OCI-LY3 (cell line): ENCODE results near the gene UNCX.

Source experiments
- H2AFZ ChIP-seq: fragments of 200-600, 300-600 bp; shearing (Covaris generic); 2 replicates; pipeline ENCODE4 v1.6.0; 2014; ENCODE audit warnings: antibody characterized with exemption, low read depth, low read length
- H3K27ac ChIP-seq: fragments of 200-600, 300-600 bp; sonication (generic); 2 replicates; pipeline ENCODE4 v1.5.1; 2014; ENCODE audit warnings: mild to moderate bottlenecking, low read length, moderate library complexity, mixed read lengths
- H3K27me3 ChIP-seq: fragments of 200-600, 300-600 bp; sonication (generic); 2 replicates; pipeline ENCODE4 v1.6.1; 2014; ENCODE audit warnings: low read depth, low read length, mixed read lengths
- H3K36me3 ChIP-seq: fragments of 200-600, 300-600 bp; sonication (generic); replicated peaks from 2 replicates; pipeline ENCODE3; 2014; ENCODE audit warnings: low read depth, low read length, mixed read lengths
- H3K4me1 ChIP-seq: fragments of 300-600, 200-600 bp; sonication (generic); 2 replicates; pipeline ENCODE4 v1.6.1; 2014; ENCODE audit warnings: low read length, mixed read lengths
- H3K4me2 ChIP-seq: fragments of 200-600, 300-600 bp; sonication (generic); 2 replicates; pipeline ENCODE4 v1.6.1; 2014; ENCODE audit warnings: low read length, mixed read lengths
- H3K4me3 ChIP-seq: fragments of 300-600, 200-600 bp; sonication (generic); 2 replicates; pipeline ENCODE4 v1.5.1; 2014; ENCODE audit warnings: antibody characterized with exemption, mild to moderate bottlenecking, low read length, moderate library complexity
- H3K79me2 ChIP-seq: fragments of 300-600, 200-600 bp; shearing (Covaris generic); 2 replicates; pipeline ENCODE4 v1.6.1; 2014; ENCODE audit warnings: mild to moderate bottlenecking, low read length, mixed read lengths
- H3K9ac ChIP-seq: fragments of 300-600, 200-600 bp; shearing (Covaris generic); 2 replicates; pipeline ENCODE4 v1.6.0; 2014; ENCODE audit warnings: mild to moderate bottlenecking, low read length, moderate library complexity
- H3K9me3 ChIP-seq: fragments of 200-600, 300-600 bp; shearing (Covaris generic); 2 replicates; pipeline ENCODE4 v1.6.1; 2014; ENCODE audit warnings: low read length, mixed read lengths; ENCODE audit not compliant: insufficient read depth
- H4K20me1 ChIP-seq: fragments of 200-600, 300-600 bp; sonication (generic); 2 replicates; pipeline ENCODE4 v1.6.1; 2016; ENCODE audit warnings: low read length, mixed read lengths; ENCODE audit not compliant: insufficient read depth
- EZH2phosphoT487 ChIP-seq: fragments of 200-600 bp; shearing (Covaris generic); IDR thresholded peaks from 2 replicates; pipeline ENCODE4 v1.6.1; 2018; ENCODE audit warnings: antibody characterized with exemption, mixed run types, low read depth
- TF ChIP-seq, protein P1 (sequence below): fragments of 200-600, 300-600 bp; sonication (generic); IDR thresholded peaks from 2 replicates; pipeline ENCODE4 v1.5.1; 2014; ENCODE audit warnings: antibody characterized with exemption, low read length, low read depth

The UNCX gene

GRCh38 chr7:1214516-1214915 is 18.2 kb upstream of the UNCX start:
- no peaks in the 10 kb centered on the region for H3K27me3 ChIP-seq
- H3K4me2 ChIP-seq = no peak overlapping the region

GRCh38 chr7:1218541-1219165 is 14.0 kb upstream of the UNCX start:
- H3K36me3 ChIP-seq = no peaks in the 10 kb centered on the region
- H3K27me3 ChIP-seq = no peaks in the 10 kb centered on the region
- H3K4me2 ChIP-seq = no peak overlapping the region
- TF ChIP-seq EZH2phosphoT487 = no peak
- TF ChIP-seq, protein P1, sequence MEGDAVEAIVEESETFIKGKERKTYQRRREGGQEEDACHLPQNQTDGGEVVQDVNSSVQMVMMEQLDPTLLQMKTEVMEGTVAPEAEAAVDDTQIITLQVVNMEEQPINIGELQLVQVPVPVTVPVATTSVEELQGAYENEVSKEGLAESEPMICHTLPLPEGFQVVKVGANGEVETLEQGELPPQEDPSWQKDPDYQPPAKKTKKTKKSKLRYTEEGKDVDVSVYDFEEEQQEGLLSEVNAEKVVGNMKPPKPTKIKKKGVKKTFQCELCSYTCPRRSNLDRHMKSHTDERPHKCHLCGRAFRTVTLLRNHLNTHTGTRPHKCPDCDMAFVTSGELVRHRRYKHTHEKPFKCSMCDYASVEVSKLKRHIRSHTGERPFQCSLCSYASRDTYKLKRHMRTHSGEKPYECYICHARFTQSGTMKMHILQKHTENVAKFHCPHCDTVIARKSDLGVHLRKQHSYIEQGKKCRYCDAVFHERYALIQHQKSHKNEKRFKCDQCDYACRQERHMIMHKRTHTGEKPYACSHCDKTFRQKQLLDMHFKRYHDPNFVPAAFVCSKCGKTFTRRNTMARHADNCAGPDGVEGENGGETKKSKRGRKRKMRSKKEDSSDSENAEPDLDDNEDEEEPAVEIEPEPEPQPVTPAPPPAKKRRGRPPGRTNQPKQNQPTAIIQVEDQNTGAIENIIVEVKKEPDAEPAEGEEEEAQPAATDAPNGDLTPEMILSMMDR = no peak
- no peaks in the 10 kb centered on the region for H3K4me1 ChIP-seq
- H3K27ac ChIP-seq = no peak overlapping the region
- H3K4me3 ChIP-seq = no peak overlapping the region
- H4K20me1 ChIP-seq = no peaks in the 10 kb centered on the region
- H3K79me2 ChIP-seq = no peaks in the 10 kb centered on the region
- H2AFZ ChIP-seq = no peak overlapping the region
- no peaks in the 10 kb centered on the region for H3K9me3 ChIP-seq
- no peak overlapping the region for H3K9ac ChIP-seq

More at GRCh38 chr7:1214516-1214915, 18.2 kb upstream of the UNCX start:
- Histone ChIP-seq H3K79me2 (no peaks in the 10 kb centered on the region), H3K9me3 (no peaks in the 10 kb centered on the region), H2AFZ (no peak overlapping the region), H3K4me3 (no peak overlapping the region), H3K36me3 (no peaks in the 10 kb centered on the region), H3K27ac (no peak overlapping the region), H3K9ac (no peak overlapping the region), H4K20me1 (no peaks in the 10 kb centered on the region), H3K4me1 (no peaks in the 10 kb centered on the region)
- TF ChIP-seq, protein P1 = no peak
- TF ChIP-seq EZH2phosphoT487 = no peak

- Histone ChIP-seq H3K79me2 (no peaks in the 10 kb centered on the region), H3K9me3 (no peaks in the 10 kb centered on the region), H3K4me3 (no peak overlapping the region), H4K20me1 (no peaks in the 10 kb centered on the region), H3K9ac (no peak overlapping the region), H3K36me3 (no peaks in the 10 kb centered on the region), H3K4me2 (no peak overlapping the region), H3K4me1 (no peaks in the 10 kb centered on the region), H3K27ac (no peak overlapping the region), H2AFZ (no peak overlapping the region), H3K27me3 (no peaks in the 10 kb centered on the region)
- no peak for TF ChIP-seq EZH2phosphoT487
- TF ChIP-seq, protein P1 = no peak
Measured at GRCh38 chr7:1219498-1219897, 13.2 kb upstream of the UNCX start.

DNA sequence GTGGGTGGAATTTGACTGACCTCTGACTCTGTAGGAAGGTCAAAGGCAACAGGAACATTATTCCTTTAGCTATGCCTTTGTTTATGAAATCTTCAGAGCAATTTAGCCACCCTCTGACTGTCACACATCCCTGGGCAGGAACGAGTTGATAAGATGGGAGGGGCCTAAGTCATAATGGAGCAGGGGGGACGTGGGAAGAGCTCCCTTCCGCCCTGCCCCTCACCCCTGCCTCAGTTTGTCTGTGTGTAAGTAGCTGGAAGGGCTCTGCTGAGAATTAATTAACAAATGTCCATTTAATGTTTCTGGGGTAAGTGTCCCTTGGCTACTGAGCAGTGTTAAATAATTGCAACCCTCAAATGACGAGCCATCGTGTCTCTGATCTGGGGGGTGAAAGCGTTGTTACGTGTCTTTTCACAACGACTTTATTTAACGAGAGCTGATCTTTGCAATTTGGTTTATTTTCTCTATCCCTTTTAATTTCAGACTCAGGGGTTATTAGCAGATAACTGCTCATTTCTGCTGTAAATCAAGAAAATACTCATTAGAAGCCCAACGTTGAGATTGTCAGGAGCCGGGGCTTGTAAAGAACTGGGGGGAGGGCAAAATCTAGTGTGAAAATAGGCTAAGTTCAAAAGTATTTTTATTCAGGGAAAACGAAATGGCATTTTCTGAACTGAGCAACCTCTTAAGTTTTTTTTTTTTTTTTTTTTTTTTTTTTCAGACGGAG is 12.5 kb upstream of the UNCX start:
- H3K27ac ChIP-seq = no peak overlapping the region
- no peak overlapping the region for H3K9ac ChIP-seq
- no peak for TF ChIP-seq EZH2phosphoT487
- TF ChIP-seq, protein P1 = no peak
- H3K27me3 ChIP-seq = no peaks in the 10 kb centered on the region
- H3K79me2 ChIP-seq = no peaks in the 10 kb centered on the region
- H3K4me3 ChIP-seq = no peak overlapping the region
- H3K4me2 ChIP-seq = no peak overlapping the region
- no peak overlapping the region for H2AFZ ChIP-seq
- no peaks in the 10 kb centered on the region for H4K20me1 ChIP-seq
- no peaks in the 10 kb centered on the region for H3K9me3 ChIP-seq
- H3K36me3 ChIP-seq = no peaks in the 10 kb centered on the region
- H3K4me1 ChIP-seq = no peaks in the 10 kb centered on the region
